Endothelial cell of umbilical vein (primary cell): ENCODE measurements around the gene FIGLA. TPM values are rescaled to one million over a fixed set of nuclear protein-coding genes. Genes with fewer than 3 reads are reported as not detected.

ENCODE experiments used
- BruUV-seq: library from RNA; stranded (reverse); fragments of 400-500 nt; replicated peaks from 2 replicates; lab custom pipeline; 2021; lab: Mats Ljungman, UMichigan
- CTCF ChIA-PET: fragments of 300-600, 350-600 bp; sonication (Branson Sonifier 250); formaldehyde crosslinking; loops from one replicate; lab custom pipeline; 2021; ENCODE audit warnings: antibody characterized with exemption, inconsistent platforms; lab: Charles Lee
- POLR2A ChIA-PET: fragments of 300-600, 350-600 bp; sonication (Branson Sonifier 250); formaldehyde crosslinking; loops from one replicate; lab custom pipeline; 2021; ENCODE audit warnings: antibody characterized with exemption, inconsistent platforms; lab: Charles Lee
- DNase-seq: peaks from one replicate; pipeline ENCODE4 v3.0.0-alpha.2; 2011; ENCODE audit warnings: low read depth, low spot score
- FAIRE-seq: peaks from 2 replicates; lab custom pipeline; 2011; peaks lifted over from hg19 to GRCh38; lab: Jason Lieb, UNC
- H2AFZ ChIP-seq: 2 replicates; pipeline ENCODE4 v1.6.0; 2012; ENCODE audit warnings: low read depth, low read length, control low read depth, inconsistent platforms
- H3K27ac ChIP-seq: 2 replicates; pipeline ENCODE4 v1.5.1; 2011; ENCODE audit warnings: low read depth, mild to moderate bottlenecking, control low read depth, low read length, moderate library complexity; ENCODE audit not compliant: insufficient read depth
- H3K27me3 ChIP-seq, 2 experiments: 2 replicates each; pipeline versions ENCODE4 v1.6.0 to v1.6.1; 2011; ENCODE audit warnings: low read length in 2 of 2, mixed read lengths in 1 of 2; ENCODE audit not compliant: control insufficient read depth in 2 of 2, insufficient read depth in 2 of 2
- H3K36me3 ChIP-seq, 2 experiments: 2 replicates in 1 of 2; 3 replicates in 1 of 2; pipeline ENCODE4 v1.5.1; 2011; ENCODE audit warnings: low read length in 2 of 2, mild to moderate bottlenecking in 1 of 2, moderate library complexity in 1 of 2; ENCODE audit not compliant: control insufficient read depth in 2 of 2, insufficient read depth in 2 of 2; ENCODE audit errors: extremely low read depth in 1 of 2
- H3K4me1 ChIP-seq: 3 replicates; pipeline ENCODE4 v1.5.1; 2011; ENCODE audit warnings: mild to moderate bottlenecking, low read length; ENCODE audit not compliant: control insufficient read depth, insufficient read depth; ENCODE audit errors: extremely low read depth
- H3K4me2 ChIP-seq: 2 replicates; pipeline ENCODE4 v1.6.1; 2011; ENCODE audit warnings: low read length, control low read depth, mixed read lengths; ENCODE audit not compliant: insufficient read depth
- H3K4me3 ChIP-seq, 3 experiments: fragments of 200-600 bp in 1 of 3; sonication (generic), shearing (Covaris generic) in 1 of 3; replicated peaks in 1 of 3; 2 replicates each; pipeline ENCODE4 v1.5.1; 2011 to 2016; ENCODE audit warnings: control low read depth in 3 of 3, low read length in 3 of 3, mild to moderate bottlenecking in 2 of 3, inconsistent platforms in 1 of 3, low read depth in 1 of 3, moderate library complexity in 1 of 3; ENCODE audit not compliant: insufficient read depth in 1 of 3
- H3K79me2 ChIP-seq: 2 replicates; pipeline ENCODE4 v1.6.0; 2012; ENCODE audit warnings: low read length, inconsistent platforms; ENCODE audit not compliant: control insufficient read depth, insufficient read depth
- H3K9ac ChIP-seq: replicated peaks from 2 replicates; pipeline ENCODE3; 2011; ENCODE audit warnings: low read length, control low read depth; ENCODE audit not compliant: insufficient read depth; ENCODE audit errors: extremely low read depth
- H3K9me1 ChIP-seq: replicated peaks from 3 replicates; pipeline ENCODE4 v1.6.0; 2011; ENCODE audit warnings: mild to moderate bottlenecking, low read length; ENCODE audit not compliant: control insufficient read depth, insufficient read depth; ENCODE audit errors: extremely low read depth
- H3K9me3 ChIP-seq: replicated peaks from 2 replicates; pipeline ENCODE4 v1.5.1; 2012; ENCODE audit warnings: low read length, inconsistent platforms; ENCODE audit not compliant: control insufficient read depth, insufficient read depth
- H4K20me1 ChIP-seq: replicated peaks from 2 replicates; pipeline ENCODE3; 2011; ENCODE audit warnings: mild to moderate bottlenecking, low read length; ENCODE audit not compliant: control insufficient read depth, insufficient read depth; ENCODE audit errors: extremely low read depth
- EZH2 ChIP-seq: IDR thresholded peaks from 2 replicates; pipeline ENCODE4 v1.6.1; 2012; ENCODE audit warnings: borderline replicate concordance, low read depth, mild to moderate bottlenecking, moderate library complexity, low read length, inconsistent platforms; ENCODE audit not compliant: severe bottlenecking
- FOS ChIP-seq: IDR thresholded peaks from 2 replicates; pipeline ENCODE4 v1.6.1; 2011; ENCODE audit warnings: mild to moderate bottlenecking, low read length, moderate library complexity, borderline replicate concordance; ENCODE audit not compliant: insufficient read depth
- GATA2 ChIP-seq: IDR thresholded peaks from 2 replicates; pipeline ENCODE4 v1.7.0; 2011; ENCODE audit warnings: low read depth, mild to moderate bottlenecking, moderate library complexity, mixed read lengths, low read length; ENCODE audit not compliant: insufficient read length, insufficient read depth
- JUN ChIP-seq: IDR thresholded peaks from 2 replicates; pipeline ENCODE4 v1.6.1; 2011; ENCODE audit warnings: borderline replicate concordance, low read depth; ENCODE audit not compliant: insufficient read length, insufficient read depth
- MYC ChIP-seq: IDR thresholded peaks from one replicate; pipeline ENCODE4 v1.6.1; 2011; ENCODE audit warnings: mild to moderate bottlenecking, low read depth, low read length
- POLR2A ChIP-seq: IDR thresholded peaks from 2 replicates; pipeline ENCODE4 v1.6.1; 2012; ENCODE audit warnings: low read depth, mild to moderate bottlenecking, control low read depth, low read length
- POLR2AphosphoS5 ChIP-seq: IDR thresholded peaks from 2 replicates; pipeline ENCODE4 v1.6.1; 2012; ENCODE audit warnings: low read depth, mild to moderate bottlenecking, control low read depth, low read length, moderate library complexity; ENCODE audit not compliant: insufficient read depth
- dilution Hi-C: fragments of 300-500 bp; cut with MboI; formaldehyde crosslinking; loops from one replicate; pipeline ENCODE4 v1.15.0; 2019; ENCODE audit warnings: low sequenced_read_pairs; ENCODE audit not compliant: extremely low pct_ligation_motif_present
- intact Hi-C: fragments of 100-400 bp; cut with micrococcal nuclease; formaldehyde crosslinking; loops from one replicate; pipeline ENCODE4 v1.10.0; 2022
- polyA plus RNA-seq, 4 experiments: library from polyadenylated mRNA; depleted of rRNA in 3 of 4; stranded (reverse) in 3 of 4; unstranded in 1 of 4; fragments of >200 nt; gene quantifications; 2 replicates each; pipeline versions ENCODE4 v1.2.1 to v1.2.3, GENCODE V29; 2011 to 2012; ENCODE audit warnings: missing spikeins in 1 of 4
- total RNA-seq: library from RNA; stranded (reverse); gene quantifications from 2 replicates; pipeline ENCODE4 v1.2.3, GENCODE V29; 2021
- TF ChIP-seq, protein P1 (sequence below): IDR thresholded peaks from 2 replicates; pipeline ENCODE4 v1.6.1; 2011; ENCODE audit not compliant: insufficient read depth, insufficient read length
- TF ChIP-seq, protein P2 (sequence below), 2 donors: IDR thresholded peaks; 1 replicate in 1 of 2; 2 replicates in 1 of 2; pipeline ENCODE4 v1.5.1; 2011; ENCODE audit warnings: low read length in 2 of 2, mild to moderate bottlenecking in 2 of 2, moderate library complexity in 2 of 2, control low read depth in 1 of 2, inconsistent platforms in 1 of 2, low read depth in 1 of 2; ENCODE audit not compliant: insufficient read depth in 1 of 2; ENCODE audit errors: extremely low read depth in 1 of 2

FIGLA gene
- total and polyA plus RNA-seq, 2 donors (not counting 3 experiments of a cell fraction or from before 2014, with no cell fraction given), result not detected

DNA sequence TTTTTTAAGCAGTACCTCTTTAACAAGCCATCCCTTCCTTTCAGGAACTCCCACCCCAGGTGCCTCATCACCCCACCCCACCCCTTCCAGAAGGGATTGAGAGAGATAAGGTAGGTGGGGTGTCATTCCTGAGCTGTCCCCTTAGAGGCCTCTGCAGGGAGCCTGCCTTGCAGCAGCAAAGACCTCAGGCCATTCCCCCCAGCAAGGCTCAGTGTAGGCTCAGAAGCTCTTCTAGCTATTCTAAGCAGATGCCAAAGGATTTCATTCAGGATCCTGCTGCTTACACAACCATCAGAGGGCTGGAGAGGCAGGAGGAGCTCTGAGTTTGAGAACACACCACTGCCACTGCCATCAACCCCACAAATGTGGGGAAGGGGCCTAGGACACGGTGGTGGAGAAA, 5.8 kb upstream of the FIGLA start:
- H3K27ac ChIP-seq, result no peak overlapping the region
- H3K79me2 ChIP-seq, result no peaks in the 10 kb centered on the region
- H3K9ac ChIP-seq, result no peak overlapping the region
- DNase-seq (no peak), FAIRE-seq (no peak)
- dilution Hi-C loops (no loop called here), intact Hi-C loops (no loop called here)
- H3K4me2 ChIP-seq, result no peak overlapping the region
- H3K9me3 ChIP-seq, result no peaks in the 10 kb centered on the region
- TF ChIP-seq EZH2, result no peak
- TF ChIP-seq POLR2A, result no peak
- TF ChIP-seq JUN, result no peak
- TF ChIP-seq FOS, result no peak
- H3K36me3 ChIP-seq, result no peaks in the 10 kb centered on the region
- CTCF ChIA-PET, result interaction anchor here (1.7 to 1.9 kb wide), 2 partner anchors 8 to 152 kb away, joined by 4 to 7 read pairs; no protein-coding TSS in a partner anchor
- H3K27me3 ChIP-seq, result peaks cover 25 to 28% of the 10 kb centered on the region in 2 experiments
- no peaks in the 10 kb centered on the region for H4K20me1 ChIP-seq
- H3K4me3 ChIP-seq, result no peak overlapping the region
- POLR2A ChIA-PET, result no interaction called here
- H3K4me1 ChIP-seq, result no peaks in the 10 kb centered on the region
- BruUV-seq, result no TSS peak
- no peak overlapping the region for H2AFZ ChIP-seq
- H3K9me1 ChIP-seq, result no peaks in the 10 kb centered on the region

DNA sequence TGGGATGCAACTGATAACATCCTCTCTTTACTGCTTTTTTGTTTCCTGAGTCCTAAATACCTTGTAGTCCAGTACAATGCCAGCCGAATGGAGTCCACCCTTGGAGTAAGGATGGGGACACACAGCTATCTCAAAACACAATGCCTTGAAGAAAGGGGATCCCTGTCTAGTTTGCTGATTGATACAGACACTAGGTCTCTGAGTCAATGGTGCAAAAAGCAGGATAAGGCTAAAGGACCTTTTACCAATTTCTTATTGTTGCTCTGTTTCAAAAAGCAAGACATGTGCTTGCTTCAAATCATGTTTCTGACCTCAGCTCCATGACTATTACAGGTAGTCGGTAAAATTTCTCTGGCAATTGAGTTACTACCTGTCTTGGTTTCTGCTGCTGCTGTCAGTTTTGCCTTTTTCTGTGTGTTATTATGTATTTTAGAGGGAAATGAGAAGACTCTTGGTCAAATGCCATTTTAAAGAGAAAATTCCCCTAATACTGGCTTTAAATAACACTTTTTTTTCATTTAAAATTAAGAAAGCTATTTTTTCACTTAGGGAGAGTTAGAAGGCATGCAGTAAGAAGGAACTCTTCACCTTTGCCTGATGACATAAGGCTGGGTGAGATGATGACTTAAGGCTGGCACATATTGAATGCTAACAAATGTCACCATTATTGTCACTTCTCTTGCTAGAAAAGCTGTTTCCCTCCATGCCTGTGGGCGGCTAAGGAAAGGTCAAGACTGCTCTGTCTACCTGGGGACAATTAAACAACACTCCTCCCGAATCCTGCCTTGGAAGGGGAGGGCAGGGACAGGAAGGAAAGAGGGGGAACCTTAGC, 4.9 kb upstream of the FIGLA start:
- Histone ChIP-seq H3K36me3 (no peaks in the 10 kb centered on the region), H3K27me3 (peaks cover 31 to 37% of the 10 kb centered on the region in 2 experiments), H3K4me1 (no peaks in the 10 kb centered on the region), H2AFZ (no peak overlapping the region), H3K9ac (no peak overlapping the region), H3K9me1 (no peaks in the 10 kb centered on the region), H3K4me3 (no peak overlapping the region), H3K9me3 (no peaks in the 10 kb centered on the region), H3K4me2 (no peak overlapping the region), H3K79me2 (no peaks in the 10 kb centered on the region), H3K27ac (no peak overlapping the region), H4K20me1 (no peaks in the 10 kb centered on the region)
- ChIA-PET POLR2A (no interaction called here), CTCF (interaction anchor here (0.9 kb wide), 1 partner anchor 8 kb away, joined by 3 read pairs; no protein-coding TSS in a partner anchor)
- no peak for FAIRE-seq
- intact Hi-C loops (no loop called here), dilution Hi-C loops (no loop called here)
- no peak for DNase-seq
- TF ChIP-seq, protein P1, sequence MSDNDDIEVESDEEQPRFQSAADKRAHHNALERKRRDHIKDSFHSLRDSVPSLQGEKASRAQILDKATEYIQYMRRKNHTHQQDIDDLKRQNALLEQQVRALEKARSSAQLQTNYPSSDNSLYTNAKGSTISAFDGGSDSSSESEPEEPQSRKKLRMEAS, result no peak
- TF ChIP-seq POLR2AphosphoS5 (no peak), POLR2A (no peak), FOS (no peak), EZH2 (no peak), GATA2 (no peak), JUN (no peak), MYC (no peak)
- TF ChIP-seq, protein P2, sequence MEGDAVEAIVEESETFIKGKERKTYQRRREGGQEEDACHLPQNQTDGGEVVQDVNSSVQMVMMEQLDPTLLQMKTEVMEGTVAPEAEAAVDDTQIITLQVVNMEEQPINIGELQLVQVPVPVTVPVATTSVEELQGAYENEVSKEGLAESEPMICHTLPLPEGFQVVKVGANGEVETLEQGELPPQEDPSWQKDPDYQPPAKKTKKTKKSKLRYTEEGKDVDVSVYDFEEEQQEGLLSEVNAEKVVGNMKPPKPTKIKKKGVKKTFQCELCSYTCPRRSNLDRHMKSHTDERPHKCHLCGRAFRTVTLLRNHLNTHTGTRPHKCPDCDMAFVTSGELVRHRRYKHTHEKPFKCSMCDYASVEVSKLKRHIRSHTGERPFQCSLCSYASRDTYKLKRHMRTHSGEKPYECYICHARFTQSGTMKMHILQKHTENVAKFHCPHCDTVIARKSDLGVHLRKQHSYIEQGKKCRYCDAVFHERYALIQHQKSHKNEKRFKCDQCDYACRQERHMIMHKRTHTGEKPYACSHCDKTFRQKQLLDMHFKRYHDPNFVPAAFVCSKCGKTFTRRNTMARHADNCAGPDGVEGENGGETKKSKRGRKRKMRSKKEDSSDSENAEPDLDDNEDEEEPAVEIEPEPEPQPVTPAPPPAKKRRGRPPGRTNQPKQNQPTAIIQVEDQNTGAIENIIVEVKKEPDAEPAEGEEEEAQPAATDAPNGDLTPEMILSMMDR (IDR thresholded peaks at IDR 0.05; ENCODE audit: extremely low read depth in 1 of 2, insufficient read depth in 1 of 2, low read depth in 1 of 2, low read length in 2 of 2), result no peak
- no TSS peak for BruUV-seq
